Peyer's patch (tissue), 4 donors: ENCODE data around the gene LHFPL2.

Experiments used
- CTCF ChIP-seq, 6 experiments: fragments of 450-650 bp in 4 of 6; fragments of 200-600 bp in 2 of 6; sonication (generic) in 1 of 6; IDR thresholded peaks; one replicate each; pipeline ENCODE4 v1.5.1; 2017 to 2019; ENCODE audit warnings: antibody characterized with exemption in 6 of 6, mild to moderate bottlenecking in 3 of 6, moderate library complexity in 1 of 6
- POLR2A ChIP-seq, 2 donors: fragments of 450-650 bp; IDR thresholded peaks; one replicate each; pipeline ENCODE4 v1.5.1; 2017; ENCODE audit warnings: antibody characterized with exemption in 2 of 2, mild to moderate bottlenecking in 2 of 2, moderate library complexity in 2 of 2

- no peak for TF ChIP-seq CTCF (IDR thresholded peaks at IDR 0.05)
- TF ChIP-seq POLR2A (IDR thresholded peaks at IDR 0.05), result no peak
Measured at GRCh38 chr5:78522476-78523260, 125.9 kb downstream of the LHFPL2 start.
